Endothelial cell of umbilical vein (primary cell): ENCODE data around the gene GTSE1.

Source experiments
- CTCF ChIP-seq, 2 donors: IDR thresholded peaks; 1 replicate in 1 of 2; 2 replicates in 1 of 2; pipeline ENCODE4 v1.5.1; 2011; ENCODE audit warnings: low read length in 2 of 2, mild to moderate bottlenecking in 2 of 2, moderate library complexity in 2 of 2, control low read depth in 1 of 2, inconsistent platforms in 1 of 2, low read depth in 1 of 2; ENCODE audit not compliant: insufficient read depth in 1 of 2; ENCODE audit errors: extremely low read depth in 1 of 2
- EZH2 ChIP-seq: IDR thresholded peaks from 2 replicates; pipeline ENCODE4 v1.6.1; 2012; ENCODE audit warnings: borderline replicate concordance, low read depth, mild to moderate bottlenecking, moderate library complexity, low read length, inconsistent platforms; ENCODE audit not compliant: severe bottlenecking
- GATA2 ChIP-seq: IDR thresholded peaks from 2 replicates; pipeline ENCODE4 v1.7.0; 2011; ENCODE audit warnings: low read depth, mild to moderate bottlenecking, moderate library complexity, mixed read lengths, low read length; ENCODE audit not compliant: insufficient read length, insufficient read depth
- MAX ChIP-seq: IDR thresholded peaks from 2 replicates; pipeline ENCODE4 v1.6.1; 2011; ENCODE audit not compliant: insufficient read depth, insufficient read length
- MYC ChIP-seq: IDR thresholded peaks from one replicate; pipeline ENCODE4 v1.6.1; 2011; ENCODE audit warnings: mild to moderate bottlenecking, low read depth, low read length
- POLR2A ChIP-seq: IDR thresholded peaks from 2 replicates; pipeline ENCODE4 v1.6.1; 2012; ENCODE audit warnings: low read depth, mild to moderate bottlenecking, control low read depth, low read length

GRCh38 chr22:46292173-46292572, 4.5 kb upstream of the GTSE1 start:
- TF ChIP-seq EZH2 (no peak), CTCF (IDR thresholded peaks at IDR 0.05; ENCODE audit: extremely low read depth in 1 of 2, insufficient read depth in 1 of 2, low read depth in 1 of 2, low read length in 2 of 2) (no peak), POLR2A (no peak), GATA2 (no peak), MAX (no peak), MYC (no peak)
